Stimulated activated naive B cell treated with anti-CD40 and anti-IgM and Interleukin-4, amounts not matched to agents 10 μg/mL and 1 μg/mL and 100 μg/mL, for 72 hours (primary cell): ENCODE results near the gene RANBP3L.
"Not testable (repeated sequence)": the region's sequence is repeated elsewhere in the genome, so short reads cannot be mapped to it uniquely, and the experiment has no call there.

Experiments
- ATAC-seq, 2 donors: fragments of 150-1000 bp; cut with Tn5 transposase; replicated peaks; 2 replicates each; pipeline ENCODE4 v1.10.0; 2021; ENCODE audit warnings: moderate library complexity in 1 of 2
- DNase-seq: peaks from one replicate; pipeline ENCODE4 v3.0.0; 2021
- H3K27ac Mint-ChIP-seq: one replicate; pipeline ENCODE4 v1.8.0; 2022; ENCODE audit warnings: mild to moderate bottlenecking, mixed read lengths
- H3K27me3 Mint-ChIP-seq, 2 donors: one replicate each; pipeline ENCODE4 v1.8.0; 2022; ENCODE audit warnings: mixed read lengths in 2 of 2
- H3K36me3 Mint-ChIP-seq, 2 donors: one replicate each; pipeline ENCODE4 v1.8.0; 2022; ENCODE audit warnings: mixed read lengths in 2 of 2, mild to moderate bottlenecking in 1 of 2
- H3K4me1 Mint-ChIP-seq, 2 donors: one replicate each; pipeline ENCODE4 v1.8.0; 2022; ENCODE audit warnings: mixed read lengths in 2 of 2, mild to moderate bottlenecking in 1 of 2
- H3K4me3 Mint-ChIP-seq, 2 donors: one replicate each; pipeline ENCODE4 v1.8.0; 2022; ENCODE audit warnings: mild to moderate bottlenecking in 2 of 2, mixed read lengths in 2 of 2, moderate library complexity in 1 of 2
- H3K9me3 Mint-ChIP-seq, 2 donors: one replicate each; pipeline ENCODE4 v1.8.0; 2022; ENCODE audit warnings: mixed read lengths in 2 of 2, mild to moderate bottlenecking in 1 of 2

RANBP3L gene

DNA sequence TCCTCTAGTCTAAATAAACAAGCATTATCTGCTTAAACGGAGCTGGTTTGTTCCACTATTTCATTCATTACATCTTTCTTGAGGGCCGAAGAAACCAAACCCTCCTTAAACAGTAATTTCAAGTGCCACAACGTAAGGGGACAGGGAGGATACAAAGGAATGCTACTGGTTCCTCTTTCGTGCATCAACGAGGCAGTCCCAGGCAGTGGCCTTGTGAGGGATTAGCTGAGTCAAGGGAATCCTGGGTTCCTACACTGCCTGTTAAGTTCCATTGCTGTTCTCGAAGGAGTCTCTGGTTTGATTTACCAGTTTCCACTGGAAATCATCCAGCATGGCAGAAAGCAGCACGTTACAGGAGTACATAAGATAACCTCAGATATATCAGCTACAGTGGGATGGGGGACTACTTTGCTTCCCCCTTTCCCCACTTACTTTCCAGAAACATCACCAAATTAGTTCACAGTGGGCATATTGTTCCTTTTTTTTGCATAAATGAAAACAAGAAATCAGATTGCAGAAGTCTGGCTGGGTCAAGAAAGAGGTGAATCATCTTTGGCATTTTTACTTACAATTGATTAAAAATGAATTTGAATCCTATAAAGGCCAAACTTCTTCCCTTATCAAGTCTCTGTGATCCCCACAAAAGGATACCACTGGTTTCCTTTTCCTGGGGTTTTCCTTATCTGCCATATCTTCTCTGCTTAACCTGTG lies 2.5 kb upstream of the RANBP3L start:
- Mint-ChIP-seq H3K27me3 (no peaks in the 10 kb centered on the region), H3K9me3 (no peaks in the 10 kb centered on the region), H3K27ac (no peak overlapping the region), H3K4me1 (peaks cover 0 to 13% of the 10 kb centered on the region in 2 donors), H3K4me3 (no peak overlapping the region), H3K36me3 (no peaks in the 10 kb centered on the region)
- DNase-seq (no peak), ATAC-seq (no peak)

DNA sequence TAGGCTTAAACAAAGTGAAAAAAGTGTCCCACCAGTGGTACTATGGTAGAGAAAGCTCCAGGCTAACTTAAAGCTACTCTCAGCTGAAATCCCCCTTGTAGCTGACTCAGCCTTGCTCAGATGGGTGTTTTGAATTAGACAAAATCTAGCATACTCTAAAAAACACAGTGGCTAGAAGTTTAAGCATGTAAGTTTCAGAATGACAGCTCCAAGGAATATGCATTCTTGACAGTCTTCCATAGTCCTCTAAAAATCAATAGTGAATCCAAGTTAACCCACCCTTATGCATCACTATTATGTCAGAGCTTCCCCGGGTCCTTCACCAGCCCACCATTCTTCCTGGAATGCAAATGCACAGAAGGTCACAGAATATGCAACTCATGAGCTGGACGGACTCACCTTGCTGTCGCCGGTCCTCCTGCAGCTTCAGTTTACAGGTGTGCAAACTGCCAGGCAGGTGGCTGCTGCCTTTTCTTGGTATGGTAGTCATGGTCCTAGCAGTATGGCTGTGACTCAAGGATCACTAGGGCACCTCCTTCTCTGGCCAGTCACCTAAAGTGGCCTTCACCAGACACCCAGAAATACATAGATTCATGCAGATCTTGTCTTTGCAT lies 668 bp downstream of the RANBP3L start:
- Mint-ChIP-seq H3K9me3 (no peaks in the 10 kb centered on the region), H3K36me3 (no peaks in the 10 kb centered on the region), H3K27ac (no peak overlapping the region), H3K27me3 (no peaks in the 10 kb centered on the region), H3K4me3 (no peak overlapping the region), H3K4me1 (peaks cover 0 to 13% of the 10 kb centered on the region in 2 donors)
- DNase-seq (no peak), ATAC-seq (no peak)

DNA sequence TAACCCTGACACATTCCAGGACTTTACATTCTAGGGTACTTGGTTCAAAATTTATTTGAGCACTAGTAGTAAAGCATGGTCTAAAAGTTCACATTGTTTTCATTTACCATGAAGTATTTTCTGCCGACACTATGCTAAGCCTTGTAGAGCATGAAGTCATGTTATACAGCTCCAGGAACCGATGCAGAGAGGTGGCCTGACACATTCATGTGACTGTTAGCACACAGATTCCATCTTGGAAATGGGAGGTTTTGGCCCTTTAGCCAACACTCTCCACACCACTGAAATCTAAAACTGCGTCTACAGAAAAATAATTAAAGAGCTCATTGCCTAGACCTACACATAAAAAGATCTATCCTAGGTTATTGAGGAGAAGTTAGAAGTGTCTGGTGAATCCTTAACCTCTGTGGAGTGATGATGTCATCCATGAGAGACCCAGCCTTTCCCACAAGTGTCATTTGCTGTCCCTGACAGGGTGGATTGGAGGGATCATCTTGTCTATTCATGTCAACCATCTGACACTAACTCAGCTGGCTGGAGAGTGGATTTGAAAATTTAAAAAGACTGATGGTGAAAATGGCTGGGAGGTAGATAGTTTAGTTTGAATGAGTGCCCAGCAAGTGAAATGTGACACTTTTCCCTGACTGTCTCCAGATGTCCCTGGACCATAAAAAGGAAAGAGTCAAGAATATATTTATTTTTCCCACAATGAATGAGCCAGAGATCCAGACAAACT lies 1.3 kb downstream of the RANBP3L start:
- ATAC-seq = no peak
- Mint-ChIP-seq H3K4me3 (no peak overlapping the region), H3K27me3 (peaks cover 0 to 2% of the 10 kb centered on the region in 2 donors), H3K9me3 (no peaks in the 10 kb centered on the region), H3K4me1 (peaks cover 0 to 13% of the 10 kb centered on the region in 2 donors), H3K36me3 (no peaks in the 10 kb centered on the region), H3K27ac (no peak overlapping the region)
- no peak for DNase-seq

DNA sequence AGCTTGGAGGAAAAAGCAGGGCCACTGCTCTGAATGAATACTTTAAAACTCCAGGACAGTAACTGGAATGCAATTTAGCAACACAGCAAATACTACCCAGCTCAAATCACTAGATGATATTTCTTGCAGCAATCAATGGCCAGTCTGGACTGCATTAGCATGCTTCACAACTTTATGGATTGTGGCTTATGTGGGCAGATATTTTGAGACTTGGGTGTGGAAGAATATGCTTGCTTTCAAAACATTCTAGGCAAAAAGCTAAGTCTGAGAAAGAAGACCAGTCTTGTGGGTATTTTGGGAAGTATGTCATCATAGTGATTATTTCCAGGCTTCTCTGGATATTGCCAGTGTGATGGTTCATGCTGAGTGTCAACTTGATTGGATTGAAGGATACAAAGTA lies 3.1 kb downstream of the RANBP3L start:
- Mint-ChIP-seq H3K27ac (no peak overlapping the region), H3K9me3 (no peaks in the 10 kb centered on the region), H3K4me1 (peaks cover 0 to 13% of the 10 kb centered on the region in 2 donors), H3K4me3 (no peak overlapping the region), H3K27me3 (peaks cover 0 to 5% of the 10 kb centered on the region in 2 donors), H3K36me3 (no peaks in the 10 kb centered on the region)
- DNase-seq = no peak
- no peak for ATAC-seq

DNA sequence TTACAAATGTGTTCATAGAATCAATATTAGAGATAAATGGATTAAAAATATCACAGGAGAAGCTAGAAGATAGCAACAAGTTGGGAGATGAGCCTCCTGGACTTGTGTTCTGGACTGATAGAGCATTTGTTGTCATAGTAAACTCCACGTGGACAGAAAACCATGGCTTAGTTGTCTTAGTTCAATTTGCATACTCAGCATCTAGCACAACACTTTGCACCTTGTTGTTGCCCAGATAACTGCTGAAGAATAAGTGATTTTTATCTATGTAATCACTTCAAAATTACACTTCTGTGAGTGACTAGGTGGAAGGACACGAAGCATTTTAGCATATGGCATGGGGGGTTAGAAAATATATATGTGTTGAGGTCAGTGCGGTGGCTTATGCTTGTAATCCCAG lies 4.0 kb downstream of the RANBP3L start:
- no peaks in the 10 kb centered on the region for H3K9me3 Mint-ChIP-seq
- no peak overlapping the region for H3K27ac Mint-ChIP-seq
- H3K27me3 Mint-ChIP-seq = peaks cover 0 to 5% of the 10 kb centered on the region in 2 donors
- no peaks in the 10 kb centered on the region for H3K36me3 Mint-ChIP-seq
- DNase-seq = no peak
- H3K4me1 Mint-ChIP-seq = peaks cover 0 to 13% of the 10 kb centered on the region in 2 donors
- no peak overlapping the region for H3K4me3 Mint-ChIP-seq
- ATAC-seq = no peak

DNA sequence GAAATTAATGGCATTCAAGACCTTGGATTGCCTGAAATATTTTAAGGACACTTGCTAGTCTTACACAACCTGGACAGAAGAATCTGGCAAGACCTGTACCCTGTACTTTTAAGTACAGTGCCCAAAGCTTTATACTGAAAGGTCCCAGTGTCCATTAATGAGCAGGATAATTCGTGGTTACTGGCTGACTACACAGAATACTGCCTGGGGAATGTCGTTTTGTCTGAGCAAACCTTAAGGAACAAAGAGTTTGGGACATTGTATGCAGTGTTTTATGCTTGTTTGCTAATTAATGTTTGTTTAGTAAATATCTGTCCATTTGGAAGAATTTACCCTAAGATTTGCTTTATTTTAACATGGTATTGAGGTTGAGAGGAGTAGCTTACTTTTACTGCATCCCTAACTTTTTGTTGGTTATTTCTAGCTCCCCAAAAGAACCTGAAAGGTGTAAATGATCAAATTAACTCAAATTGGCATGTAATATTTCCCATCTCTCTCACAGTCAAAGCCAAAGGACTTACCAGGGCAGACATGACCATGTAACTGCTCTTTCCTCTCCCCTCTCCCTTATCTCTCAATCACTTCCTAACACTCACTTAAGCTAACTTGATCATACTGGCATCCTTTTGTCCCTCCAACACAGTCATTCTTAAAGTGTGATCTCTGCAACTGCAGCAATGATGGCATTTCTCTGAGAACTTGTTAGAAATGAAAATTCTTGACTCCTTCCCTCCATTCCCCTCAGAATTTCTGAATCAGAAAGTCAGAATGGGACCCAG lies 15.7 kb downstream of the RANBP3L start:
- no peaks in the 10 kb centered on the region for H3K27me3 Mint-ChIP-seq
- no peak overlapping the region for H3K27ac Mint-ChIP-seq
- no peak overlapping the region for H3K4me3 Mint-ChIP-seq
- peaks cover 3 to 9% of the 10 kb centered on the region in 2 donors for H3K4me1 Mint-ChIP-seq
- no peaks in the 10 kb centered on the region for H3K36me3 Mint-ChIP-seq
- ATAC-seq = no peak
- no peak for DNase-seq
- peaks cover 0 to 2% of the 10 kb centered on the region in 2 donors for H3K9me3 Mint-ChIP-seq

DNA sequence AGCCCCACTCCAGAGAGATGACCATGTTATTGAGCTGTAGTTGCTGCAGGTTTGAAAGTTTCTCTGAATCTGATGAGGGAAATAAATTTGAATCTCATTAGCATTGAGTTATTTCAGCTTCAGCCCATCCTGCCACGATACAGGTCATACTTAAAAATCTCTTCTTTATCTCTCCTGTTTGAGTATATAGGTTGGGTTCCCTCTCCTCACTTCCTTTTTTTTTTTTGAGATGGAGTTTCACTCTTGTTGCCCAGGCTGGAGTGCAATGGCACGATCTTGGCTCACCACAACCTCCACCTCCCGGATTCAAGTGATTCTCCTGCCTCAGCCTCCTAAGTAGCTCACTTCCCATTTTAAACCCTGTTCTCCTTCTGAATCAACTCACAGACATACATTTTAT lies 17.9 kb downstream of the RANBP3L start:
- H3K4me1 Mint-ChIP-seq, DNase-seq, H3K27me3 Mint-ChIP-seq, H3K36me3 Mint-ChIP-seq, H3K9me3 Mint-ChIP-seq, H3K4me3 Mint-ChIP-seq, H3K27ac Mint-ChIP-seq: not testable (repeated sequence)
- ATAC-seq = peak; percentile 31 to 76

DNA sequence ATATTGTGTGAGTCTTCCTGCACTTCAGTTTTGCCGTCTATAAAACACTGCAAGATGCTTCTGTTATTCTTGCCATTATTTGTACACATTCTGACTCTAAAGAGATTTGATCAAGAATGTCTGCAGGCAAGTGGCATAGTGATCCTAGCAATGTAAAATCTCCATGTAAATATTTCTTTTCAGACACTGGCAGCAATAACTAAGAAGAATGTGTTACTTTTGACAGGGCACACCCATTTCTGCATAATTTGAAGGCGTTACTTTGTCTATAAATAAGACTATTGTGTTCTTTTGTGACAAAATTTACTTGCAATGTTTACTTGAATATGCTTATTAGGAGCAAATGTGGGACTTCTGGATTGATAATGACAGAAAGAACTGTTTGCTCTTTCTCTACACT lies 20.1 kb downstream of the RANBP3L start:
- DNase-seq = no peak
- H3K36me3 Mint-ChIP-seq = no peaks in the 10 kb centered on the region
- H3K27me3 Mint-ChIP-seq = no peaks in the 10 kb centered on the region
- H3K4me3 Mint-ChIP-seq = no peak overlapping the region
- no peak for ATAC-seq
- H3K27ac Mint-ChIP-seq = no peak overlapping the region
- H3K9me3 Mint-ChIP-seq = peaks cover 0 to 5% of the 10 kb centered on the region in 2 donors
- peaks cover 8 to 19% of the 10 kb centered on the region in 2 donors for H3K4me1 Mint-ChIP-seq

DNA sequence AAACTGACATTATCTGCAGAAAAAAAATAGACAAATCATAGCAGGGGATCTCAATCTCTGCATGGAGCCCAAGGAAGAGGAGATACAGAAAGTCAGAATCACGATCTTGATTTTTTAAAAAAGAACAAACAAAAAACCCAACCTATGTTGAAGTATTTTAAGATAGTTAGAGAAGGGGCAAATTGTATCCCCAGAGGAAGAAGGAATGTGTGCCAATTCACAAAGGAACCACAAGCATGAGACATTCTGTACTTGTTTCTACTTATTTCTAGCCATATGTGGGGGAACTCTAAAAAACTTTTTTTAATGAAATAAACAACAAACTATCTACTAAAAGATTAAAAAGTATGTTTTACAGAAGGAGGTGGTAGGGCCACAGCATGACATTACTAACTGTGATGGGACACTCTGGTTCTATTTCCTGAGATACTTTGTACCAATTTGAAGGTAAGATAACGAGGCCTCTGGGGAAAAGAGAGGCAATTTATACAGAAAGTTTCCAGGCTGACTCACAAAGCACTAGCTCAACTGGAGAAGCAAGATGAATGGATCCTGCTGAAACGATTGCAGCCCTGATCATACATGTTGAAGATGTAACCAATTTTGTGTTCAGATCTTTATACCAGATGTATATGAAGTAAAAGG lies 22.5 kb downstream of the RANBP3L start:
- ATAC-seq (no peak), DNase-seq (no peak)
- Mint-ChIP-seq H3K27ac (no peak overlapping the region), H3K36me3 (no peaks in the 10 kb centered on the region), H3K27me3 (peaks cover 0 to 5% of the 10 kb centered on the region in 2 donors), H3K4me3 (no peak overlapping the region), H3K4me1 (peaks cover 8 to 19% of the 10 kb centered on the region in 2 donors), H3K9me3 (peaks cover 0 to 5% of the 10 kb centered on the region in 2 donors)

DNA sequence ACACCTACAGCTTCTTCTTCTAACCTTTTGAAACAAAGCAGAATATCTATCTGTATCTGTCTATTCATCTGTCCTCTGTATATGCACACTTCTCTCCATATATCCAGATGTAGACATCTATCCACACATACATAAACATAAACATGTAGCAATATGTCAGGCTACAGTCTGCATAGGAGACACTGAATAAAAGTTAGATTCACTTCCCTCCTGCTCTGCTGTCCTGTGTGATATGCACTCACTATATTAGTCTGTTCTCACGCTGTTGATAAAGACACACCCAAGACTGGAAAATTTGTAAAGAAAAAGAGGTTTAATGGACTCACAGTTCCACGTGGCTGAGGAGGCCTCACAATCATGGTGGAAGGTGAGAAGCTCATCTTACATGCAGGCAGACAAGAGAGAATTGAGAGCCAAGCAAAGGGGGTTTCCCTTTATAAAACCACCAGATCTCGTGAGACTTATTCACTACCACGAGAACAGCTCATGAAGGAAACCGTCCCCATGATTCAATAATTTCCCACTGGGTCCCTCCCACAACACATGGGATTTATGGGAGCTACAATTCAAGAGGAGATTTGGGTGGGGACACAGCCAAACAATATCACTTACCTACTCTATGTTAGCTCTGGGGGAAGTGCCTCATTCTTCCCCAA lies 24.1 kb downstream of the RANBP3L start:
- ATAC-seq (peak; percentile 33 to 51), DNase-seq (no peak)
- Mint-ChIP-seq H3K27ac (no peak overlapping the region), H3K9me3 (peaks cover 0 to 5% of the 10 kb centered on the region in 2 donors), H3K4me3 (no peak overlapping the region), H3K4me1 (peaks cover 5 to 11% of the 10 kb centered on the region in 2 donors), H3K36me3 (no peaks in the 10 kb centered on the region), H3K27me3 (peaks cover 0 to 7% of the 10 kb centered on the region in 2 donors)

DNA sequence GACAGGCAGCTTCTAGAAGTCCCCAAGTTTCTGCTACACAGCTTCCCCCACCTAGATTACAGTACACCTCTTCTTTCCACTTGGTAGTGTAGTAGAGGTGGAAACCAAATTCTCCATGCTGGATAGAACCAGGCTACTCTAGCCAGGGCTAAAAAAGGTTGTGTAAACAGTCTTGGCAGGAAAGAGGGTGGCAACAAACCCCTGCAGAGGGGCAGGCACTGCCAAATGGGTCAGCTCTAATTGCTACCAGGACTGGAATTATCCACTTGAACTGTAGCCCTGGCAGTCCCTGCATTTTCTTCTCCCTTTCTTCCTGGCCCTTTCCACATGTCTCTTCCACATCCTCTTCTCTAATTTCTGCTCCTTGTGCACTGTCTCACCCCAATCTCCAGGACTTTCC lies 24.8 kb downstream of the RANBP3L start:
- peaks cover 0 to 5% of the 10 kb centered on the region in 2 donors for H3K9me3 Mint-ChIP-seq
- DNase-seq (no peak), ATAC-seq (no peak)
- peaks cover 5 to 11% of the 10 kb centered on the region in 2 donors for H3K4me1 Mint-ChIP-seq
- no peak overlapping the region for H3K4me3 Mint-ChIP-seq
- peaks cover 0 to 7% of the 10 kb centered on the region in 2 donors for H3K27me3 Mint-ChIP-seq
- no peaks in the 10 kb centered on the region for H3K36me3 Mint-ChIP-seq
- no peak overlapping the region for H3K27ac Mint-ChIP-seq

DNA sequence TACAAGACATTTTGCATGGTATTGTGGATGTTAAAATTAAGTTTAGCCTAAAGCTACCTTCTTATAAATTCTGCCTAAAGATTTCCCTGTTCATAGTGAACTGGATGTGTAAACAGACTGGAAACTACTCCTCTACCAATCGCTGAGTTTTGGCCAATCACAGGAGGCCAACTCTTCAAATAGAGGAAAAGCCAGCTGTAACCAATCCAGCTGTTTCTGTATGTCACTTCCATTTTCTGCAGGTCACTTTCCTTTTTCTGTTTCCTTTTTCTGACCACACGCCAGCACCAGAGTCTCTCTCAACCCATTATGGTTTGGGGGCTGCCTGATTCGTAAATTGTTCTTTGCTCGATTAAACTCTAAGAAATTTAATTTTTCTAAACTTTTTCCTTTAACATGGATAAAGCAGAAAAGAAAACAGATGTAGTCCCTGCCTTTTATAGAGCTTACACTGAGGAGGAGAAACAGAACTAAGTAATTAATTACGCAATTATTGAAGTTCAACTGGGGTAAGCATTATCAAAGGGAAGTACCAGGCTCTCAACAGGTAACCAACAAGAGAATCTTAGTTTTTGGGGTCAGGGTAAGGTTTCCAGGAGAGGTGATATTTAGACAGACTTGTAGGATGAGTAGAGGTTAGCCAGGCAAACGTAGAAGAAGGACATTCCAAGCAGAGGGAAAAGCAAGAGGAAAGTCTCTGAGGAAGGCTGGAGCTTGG lies 27.7 kb downstream of the RANBP3L start:
- peaks cover 0 to 7% of the 10 kb centered on the region in 2 donors for H3K27me3 Mint-ChIP-seq
- H3K4me1 Mint-ChIP-seq = peaks cover 5 to 11% of the 10 kb centered on the region in 2 donors
- no peak overlapping the region for H3K4me3 Mint-ChIP-seq
- no peak for DNase-seq
- H3K27ac Mint-ChIP-seq = no peak overlapping the region
- H3K36me3 Mint-ChIP-seq = no peaks in the 10 kb centered on the region
- ATAC-seq = no peak
- peaks cover 0 to 5% of the 10 kb centered on the region in 2 donors for H3K9me3 Mint-ChIP-seq

DNA sequence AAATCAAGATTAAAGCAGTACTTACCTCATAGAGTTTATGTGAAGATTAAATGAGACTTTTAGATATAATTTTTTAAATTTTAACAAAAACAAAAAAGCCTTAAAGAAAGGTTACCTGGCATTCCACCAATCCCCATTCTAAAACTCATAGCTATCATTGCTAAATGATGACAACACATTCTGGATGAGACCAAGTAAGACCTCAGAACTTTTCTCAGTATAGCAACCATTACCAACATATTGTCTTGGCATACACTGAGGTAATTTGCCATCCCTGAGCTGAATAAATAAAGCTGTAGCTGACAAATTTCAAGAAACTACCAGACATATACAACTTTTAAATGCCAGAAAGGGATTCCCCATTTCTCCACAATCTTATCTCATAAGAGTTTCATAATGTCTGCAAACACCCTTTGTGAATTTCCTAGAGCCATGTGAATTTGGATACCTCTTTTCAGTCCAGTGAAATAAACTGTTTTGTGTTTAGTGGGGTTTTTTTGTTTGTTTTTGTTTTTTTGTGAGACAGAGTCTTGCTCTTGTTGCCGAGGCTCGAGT lies 29.5 kb downstream of the RANBP3L start:
- no peak for DNase-seq
- ATAC-seq = no peak

More for the DNA sequence above, 29.5 kb downstream of the RANBP3L start:
- Mint-ChIP-seq H3K27ac (no peak overlapping the region), H3K36me3 (no peaks in the 10 kb centered on the region), H3K4me3 (no peak overlapping the region), H3K27me3 (peaks cover 0 to 7% of the 10 kb centered on the region in 2 donors), H3K4me1 (peaks cover 0 to 4% of the 10 kb centered on the region in 2 donors), H3K9me3 (no peaks in the 10 kb centered on the region)
